Neural crest cell (in vitro differentiated cells): ENCODE results near the gene TOM1L2. TPM values are rescaled to one million over a fixed set of nuclear protein-coding genes. Genes with fewer than 3 reads are reported as not detected.
"Not testable (repeated sequence)": the region's sequence is repeated elsewhere in the genome, so short reads cannot be mapped to it uniquely, and the experiment has no call there.

ENCODE experiments used
- DNase-seq: peaks from one replicate; pipeline ENCODE4 v3.0.0; 2021; ENCODE audit warnings: low read depth, mixed read lengths, low spot score
- H3K27ac Mint-ChIP-seq: one replicate; pipeline ENCODE4 v1.8.0; 2021; ENCODE audit warnings: mild to moderate bottlenecking, mixed read lengths; ENCODE audit not compliant: unreplicated experiment
- H3K27me3 Mint-ChIP-seq: 2 replicates; pipeline ENCODE4 v1.8.0; 2021; ENCODE audit warnings: low read depth, mild to moderate bottlenecking, mixed read lengths
- H3K36me3 Mint-ChIP-seq: 2 replicates; pipeline ENCODE4 v1.8.0; 2021; ENCODE audit warnings: low read depth, mild to moderate bottlenecking, mixed read lengths
- H3K4me1 Mint-ChIP-seq: 2 replicates; pipeline ENCODE4 v1.8.0; 2021; ENCODE audit warnings: mixed read lengths
- H3K4me3 Mint-ChIP-seq: one replicate; pipeline ENCODE4 v1.8.0; 2021; ENCODE audit warnings: mild to moderate bottlenecking, mixed read lengths
- H3K9me3 Mint-ChIP-seq: 2 replicates; pipeline ENCODE4 v1.8.0; 2021; ENCODE audit warnings: mixed read lengths
- total RNA-seq: library from RNA; stranded (reverse); gene quantifications from 2 replicates; pipeline ENCODE4 v1.2.1, GENCODE V29; 2021
- TF ChIP-seq, protein P1 (sequence below): fragments of 200-600 bp; sonication (generic); conservative IDR thresholded peaks from 2 replicates; pipeline ENCODE4 v1.5.0; 2021; ENCODE audit warnings: antibody characterized with exemption, mild to moderate bottlenecking

The TOM1L2 gene
- total RNA-seq, 1 donor from 2014 or later = 15.9 TPM

DNA sequence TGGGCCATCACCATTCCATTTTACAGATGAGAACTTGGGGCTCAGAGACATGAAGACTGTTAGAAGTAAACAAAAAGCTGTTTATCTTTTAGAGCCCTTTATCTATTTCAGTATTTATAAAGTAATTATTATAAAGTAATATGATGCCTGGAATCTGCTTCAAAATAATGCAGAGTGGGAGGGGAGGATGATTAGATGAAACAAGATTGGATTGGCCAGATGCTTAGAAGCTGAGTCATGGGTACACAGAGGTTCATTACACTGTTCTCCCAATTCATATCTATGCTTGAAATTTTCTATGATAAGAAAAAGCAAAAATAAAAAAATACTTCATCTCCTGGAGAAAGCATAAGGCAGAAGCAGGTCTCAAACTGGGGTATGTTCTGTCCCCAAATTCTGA lies 29.4 kb downstream of the TOM1L2 start:
- no peak overlapping the region for H3K4me3 Mint-ChIP-seq
- no peak for DNase-seq
- no peak overlapping the region for H3K27ac Mint-ChIP-seq
- H3K36me3 Mint-ChIP-seq = no peaks in the 10 kb centered on the region
- no peaks in the 10 kb centered on the region for H3K9me3 Mint-ChIP-seq
- H3K27me3 Mint-ChIP-seq = no peaks in the 10 kb centered on the region
- peaks cover 41% of the 10 kb centered on the region for H3K4me1 Mint-ChIP-seq
- TF ChIP-seq, protein P1, sequence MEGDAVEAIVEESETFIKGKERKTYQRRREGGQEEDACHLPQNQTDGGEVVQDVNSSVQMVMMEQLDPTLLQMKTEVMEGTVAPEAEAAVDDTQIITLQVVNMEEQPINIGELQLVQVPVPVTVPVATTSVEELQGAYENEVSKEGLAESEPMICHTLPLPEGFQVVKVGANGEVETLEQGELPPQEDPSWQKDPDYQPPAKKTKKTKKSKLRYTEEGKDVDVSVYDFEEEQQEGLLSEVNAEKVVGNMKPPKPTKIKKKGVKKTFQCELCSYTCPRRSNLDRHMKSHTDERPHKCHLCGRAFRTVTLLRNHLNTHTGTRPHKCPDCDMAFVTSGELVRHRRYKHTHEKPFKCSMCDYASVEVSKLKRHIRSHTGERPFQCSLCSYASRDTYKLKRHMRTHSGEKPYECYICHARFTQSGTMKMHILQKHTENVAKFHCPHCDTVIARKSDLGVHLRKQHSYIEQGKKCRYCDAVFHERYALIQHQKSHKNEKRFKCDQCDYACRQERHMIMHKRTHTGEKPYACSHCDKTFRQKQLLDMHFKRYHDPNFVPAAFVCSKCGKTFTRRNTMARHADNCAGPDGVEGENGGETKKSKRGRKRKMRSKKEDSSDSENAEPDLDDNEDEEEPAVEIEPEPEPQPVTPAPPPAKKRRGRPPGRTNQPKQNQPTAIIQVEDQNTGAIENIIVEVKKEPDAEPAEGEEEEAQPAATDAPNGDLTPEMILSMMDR = no peak

DNA sequence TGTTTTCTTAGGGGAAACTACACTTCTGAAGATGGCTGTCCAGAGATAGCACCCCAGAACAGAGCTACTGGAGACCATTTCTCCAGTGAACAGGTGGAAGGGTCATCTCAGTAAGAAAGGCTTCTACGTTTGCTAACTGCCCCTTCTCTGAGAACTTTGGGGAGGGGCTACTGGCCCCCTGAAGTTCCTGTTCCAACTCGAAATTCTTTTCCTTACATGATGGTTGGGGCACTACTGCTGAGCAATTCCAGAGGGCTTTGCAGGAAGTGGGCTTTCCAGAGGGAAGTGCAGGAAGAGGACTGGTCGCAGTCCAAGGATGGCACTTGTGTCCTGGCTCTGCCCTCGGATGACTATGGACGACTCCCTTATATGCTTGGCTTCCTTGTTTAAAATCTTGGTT lies 31.2 kb downstream of the TOM1L2 start:
- Mint-ChIP-seq H3K4me1 (peaks cover 57% of the 10 kb centered on the region), H3K27me3 (no peaks in the 10 kb centered on the region), H3K36me3 (no peaks in the 10 kb centered on the region)

DNA sequence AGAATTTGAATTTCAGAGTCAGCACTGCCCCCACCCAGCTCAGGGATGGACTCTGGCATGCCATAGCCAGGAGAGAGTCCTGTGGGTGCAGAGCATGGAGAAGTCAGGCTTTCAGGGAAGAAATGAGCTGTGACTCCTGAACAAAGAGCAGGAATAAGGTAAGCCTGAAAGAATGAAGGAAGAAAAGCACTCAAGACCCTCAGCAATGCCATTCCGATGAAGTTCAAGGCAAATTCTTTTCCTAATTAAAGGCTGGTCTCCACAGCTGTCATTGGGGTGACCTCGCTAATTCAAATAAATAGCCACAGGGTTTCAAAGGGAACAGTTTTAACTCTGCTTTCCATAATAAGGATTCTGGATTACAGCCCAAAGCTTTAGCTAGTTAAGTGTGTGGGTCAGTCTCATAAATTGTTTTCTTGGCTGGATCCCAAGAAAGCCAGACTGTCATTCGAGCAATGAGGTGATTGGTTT lies 31.7 kb downstream of the TOM1L2 start:
- no peaks in the 10 kb centered on the region for H3K9me3 Mint-ChIP-seq
- TF ChIP-seq, protein P1 = no peak
- H3K4me3 Mint-ChIP-seq = no peak overlapping the region
- no peak for DNase-seq
- no peaks in the 10 kb centered on the region for H3K36me3 Mint-ChIP-seq
- peaks cover 63% of the 10 kb centered on the region for H3K4me1 Mint-ChIP-seq
- no peak overlapping the region for H3K27ac Mint-ChIP-seq
- H3K27me3 Mint-ChIP-seq = no peaks in the 10 kb centered on the region

More for the DNA sequence above, 31.2 kb downstream of the TOM1L2 start:
- H3K27ac Mint-ChIP-seq = no peak overlapping the region
- DNase-seq = no peak
- no peaks in the 10 kb centered on the region for H3K9me3 Mint-ChIP-seq
- no peak overlapping the region for H3K4me3 Mint-ChIP-seq
- TF ChIP-seq, protein P1 = no peak

DNA sequence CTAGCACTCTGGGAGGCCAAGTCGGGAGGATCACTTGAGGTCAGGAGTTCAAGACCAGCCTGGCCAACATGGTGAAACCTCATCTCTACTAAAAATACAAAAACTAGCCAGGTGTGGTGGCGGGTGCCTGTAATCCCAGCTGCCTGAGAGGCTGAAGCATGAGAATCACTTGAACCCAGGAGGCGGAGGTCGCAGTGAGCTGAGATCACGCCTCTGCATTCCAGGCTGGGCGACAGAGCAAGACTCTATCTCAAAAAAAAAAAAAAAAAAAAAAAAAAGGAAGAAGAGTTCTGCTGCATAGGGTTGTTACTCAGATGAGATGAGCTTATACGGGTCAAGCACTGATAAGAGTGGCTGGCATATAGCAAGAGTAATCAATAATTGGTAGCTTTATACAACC lies 32.3 kb downstream of the TOM1L2 start:
- H3K27me3 Mint-ChIP-seq, H3K4me3 Mint-ChIP-seq, H3K9me3 Mint-ChIP-seq, H3K27ac Mint-ChIP-seq, DNase-seq, H3K36me3 Mint-ChIP-seq: not testable (repeated sequence)
- peaks cover 68% of the 10 kb centered on the region for H3K4me1 Mint-ChIP-seq

DNA sequence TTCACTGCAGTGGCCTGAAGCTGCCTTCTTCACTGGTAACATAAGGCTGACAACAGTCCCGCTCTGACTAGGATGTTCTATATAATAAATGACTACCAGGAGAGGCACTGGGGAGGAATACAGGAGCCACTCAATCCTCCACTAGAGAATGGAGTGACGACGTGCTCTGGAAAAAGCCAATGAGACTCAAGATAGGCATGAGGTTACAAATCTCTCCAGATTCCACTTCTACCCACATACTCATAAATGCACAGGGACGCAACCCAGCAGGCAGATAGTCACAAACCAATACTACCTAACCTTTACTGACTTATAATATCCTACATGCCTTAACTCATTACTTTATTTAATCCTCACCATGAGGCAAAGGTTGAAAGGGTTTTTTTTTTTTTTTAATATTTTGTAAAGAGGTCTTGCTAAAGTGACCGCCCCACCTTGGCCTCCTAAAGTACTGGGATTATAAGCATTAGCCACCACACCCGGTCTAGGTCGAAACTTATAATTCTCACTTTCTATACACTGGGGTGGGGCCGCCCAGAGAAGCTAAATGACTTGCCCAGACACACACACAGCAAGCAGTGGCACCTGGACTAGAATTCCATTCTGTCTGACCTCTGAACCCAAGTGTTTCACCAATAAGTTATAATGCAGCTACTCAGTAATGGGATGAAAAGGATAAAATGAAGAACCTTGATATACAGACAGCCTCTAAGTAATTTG lies 33.7 kb downstream of the TOM1L2 start:
- Mint-ChIP-seq H3K27me3 (no peaks in the 10 kb centered on the region), H3K27ac (no peak overlapping the region), H3K36me3 (no peaks in the 10 kb centered on the region), H3K4me1 (peaks cover 59% of the 10 kb centered on the region), H3K9me3 (no peaks in the 10 kb centered on the region), H3K4me3 (no peak overlapping the region)
- TF ChIP-seq, protein P1 = no peak
- DNase-seq = no peak

DNA sequence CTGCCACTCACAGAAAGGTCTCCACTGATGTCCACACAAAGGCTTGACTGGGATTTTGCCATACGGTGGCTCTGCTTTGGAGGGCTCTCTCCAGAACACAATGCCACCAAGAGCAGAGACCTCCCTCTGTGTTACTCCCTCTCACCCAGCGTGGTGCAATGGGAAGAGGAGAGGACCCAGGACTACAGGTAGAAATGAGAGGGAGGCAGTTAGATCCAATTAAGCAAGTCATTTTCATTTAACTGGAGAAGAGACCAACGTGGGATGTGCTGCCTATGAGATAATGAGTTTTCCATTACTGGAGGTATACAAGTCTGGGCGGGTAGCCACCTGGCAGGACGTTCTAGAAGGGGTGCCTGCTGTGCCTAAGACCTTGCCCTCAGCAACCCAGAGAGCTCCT lies 34.2 kb downstream of the TOM1L2 start:
- no peak overlapping the region for H3K4me3 Mint-ChIP-seq
- no peak for DNase-seq
- no peaks in the 10 kb centered on the region for H3K27me3 Mint-ChIP-seq
- H3K27ac Mint-ChIP-seq = no peak overlapping the region
- peaks cover 53% of the 10 kb centered on the region for H3K4me1 Mint-ChIP-seq
- TF ChIP-seq, protein P1 = no peak
- H3K9me3 Mint-ChIP-seq = no peaks in the 10 kb centered on the region
- H3K36me3 Mint-ChIP-seq = no peaks in the 10 kb centered on the region
